Vagina (tissue), 2 donors: ENCODE measurements around the gene PADI1. TPM values are rescaled to one million over a fixed set of nuclear protein-coding genes. Genes with fewer than 3 reads are reported as not detected.

Source experiments
- DNase-seq, 2 donors: peaks; one replicate each; pipeline ENCODE4 v3.0.0-alpha.2; 2017; ENCODE audit errors: extremely low spot score in 2 of 2
- H3K27ac ChIP-seq: fragments of 200-600 bp; sonication (generic); one replicate; pipeline ENCODE4 v1.5.1; 2019
- H3K27me3 ChIP-seq: fragments of 200-600 bp; sonication (generic); one replicate; pipeline ENCODE4 v1.5.1; 2019
- H3K36me3 ChIP-seq, 2 donors: fragments of 200-600 bp; sonication (generic); one replicate each; pipeline ENCODE4 v1.5.1; 2017 to 2019
- H3K4me1 ChIP-seq: fragments of 200-600 bp; sonication (generic); one replicate; pipeline ENCODE4 v1.5.1; 2019
- H3K4me3 ChIP-seq, 2 donors: fragments of 200-600 bp; sonication (generic); 1 replicate in 1 of 2; 2 replicates in 1 of 2; pipeline ENCODE4 v1.5.1; 2016 to 2019
- H3K9me3 ChIP-seq: fragments of 200-600 bp; sonication (generic); one replicate; pipeline ENCODE4 v1.5.1; 2019
- CTCF ChIP-seq, 3 experiments: fragments of 450-650 bp in 2 of 3; fragments of 200-600 bp in 1 of 3; sonication (generic) in 1 of 3; IDR thresholded peaks; one replicate each; pipeline ENCODE4 v1.5.1; 2017 to 2019; ENCODE audit warnings: antibody characterized with exemption in 3 of 3, mild to moderate bottlenecking in 2 of 3, moderate library complexity in 2 of 3
- POLR2A ChIP-seq, 2 donors: fragments of 450-650 bp; IDR thresholded peaks; one replicate each; pipeline ENCODE4 v1.6.1; 2017; ENCODE audit warnings: antibody characterized with exemption in 2 of 2, mild to moderate bottlenecking in 2 of 2, moderate library complexity in 2 of 2
- POLR2AphosphoS5 ChIP-seq, 2 donors: sonication (generic); formaldehyde crosslinking; IDR thresholded peaks; one replicate each; pipeline ENCODE4 v1.9.0; 2017; ENCODE audit warnings: antibody characterized with exemption in 2 of 2, mild to moderate bottlenecking in 2 of 2, low read depth in 1 of 2; ENCODE audit not compliant: insufficient read depth in 1 of 2
- intact Hi-C: fragments of 100-400 bp; cut with DNase I; formaldehyde crosslinking; loops from one replicate; pipeline ENCODE4 v1.15.1; 2023
- total RNA-seq: library from RNA; depleted of rRNA; stranded (reverse); fragments of >200 nt; gene quantifications from one replicate; pipeline ENCODE4 v1.2.3, GENCODE V29; 2016

PADI1 gene
- total RNA-seq, 1 donor from 2014 or later: 46.4 TPM

GRCh38 chr1:17212487-17213121 lies 7.7 kb downstream of the PADI1 start:
- Histone ChIP-seq H3K4me1 (peaks cover 14% of the 10 kb centered on the region), H3K9me3 (no peaks in the 10 kb centered on the region), H3K4me3 (no peak overlapping the region), H3K27me3 (no peaks in the 10 kb centered on the region), H3K27ac (no peak overlapping the region), H3K36me3 (no peaks in the 10 kb centered on the region)
- TF ChIP-seq POLR2AphosphoS5 (IDR thresholded peaks at IDR 0.05; ENCODE audit: insufficient read depth in 1 of 2, low read depth in 1 of 2): no peak
- TF ChIP-seq POLR2A (IDR thresholded peaks at IDR 0.05): no peak
- TF ChIP-seq CTCF (IDR thresholded peaks at IDR 0.05): no peak
- intact Hi-C loops: no loop called here
- DNase-seq: no peak

GRCh38 chr1:17213148-17213781 lies 8.3 kb downstream of the PADI1 start:
- Histone ChIP-seq H3K4me3 (no peak overlapping the region), H3K4me1 (peaks cover 14% of the 10 kb centered on the region), H3K9me3 (no peaks in the 10 kb centered on the region), H3K27ac (no peak overlapping the region), H3K36me3 (no peaks in the 10 kb centered on the region), H3K27me3 (no peaks in the 10 kb centered on the region)
- intact Hi-C loops: no loop called here
- no peak for TF ChIP-seq CTCF (IDR thresholded peaks at IDR 0.05)
- TF ChIP-seq POLR2A (IDR thresholded peaks at IDR 0.05): no peak
- TF ChIP-seq POLR2AphosphoS5 (IDR thresholded peaks at IDR 0.05; ENCODE audit: insufficient read depth in 1 of 2, low read depth in 1 of 2): no peak
- DNase-seq: no peak

GRCh38 chr1:17213782-17214148 lies 8.8 kb downstream of the PADI1 start:
- intact Hi-C loops: no loop called here
- no peak overlapping the region for H3K27ac ChIP-seq

GRCh38 chr1:17214876-17215544 lies 10.1 kb downstream of the PADI1 start:
- no peak for TF ChIP-seq CTCF (IDR thresholded peaks at IDR 0.05)
- TF ChIP-seq POLR2A (IDR thresholded peaks at IDR 0.05): no peak
- TF ChIP-seq POLR2AphosphoS5 (IDR thresholded peaks at IDR 0.05; ENCODE audit: insufficient read depth in 1 of 2, low read depth in 1 of 2): no peak

More at GRCh38 chr1:17213782-17214148, 8.8 kb downstream of the PADI1 start:
- no peak for DNase-seq
- TF ChIP-seq CTCF (IDR thresholded peaks at IDR 0.05) (no peak), POLR2AphosphoS5 (IDR thresholded peaks at IDR 0.05; ENCODE audit: insufficient read depth in 1 of 2, low read depth in 1 of 2) (no peak), POLR2A (IDR thresholded peaks at IDR 0.05) (no peak)
- Histone ChIP-seq H3K36me3 (no peaks in the 10 kb centered on the region), H3K4me3 (no peak overlapping the region), H3K4me1 (peaks cover 14% of the 10 kb centered on the region), H3K27me3 (no peaks in the 10 kb centered on the region), H3K9me3 (no peaks in the 10 kb centered on the region)

GRCh38 chr1:17215545-17215890 lies 10.6 kb downstream of the PADI1 start:
- intact Hi-C loops: no loop called here
- Histone ChIP-seq H3K4me3 (no peak overlapping the region), H3K9me3 (no peaks in the 10 kb centered on the region), H3K27ac (no peak overlapping the region), H3K36me3 (no peaks in the 10 kb centered on the region), H3K4me1 (peaks cover 14% of the 10 kb centered on the region), H3K27me3 (no peaks in the 10 kb centered on the region)
- DNase-seq: no peak
- TF ChIP-seq POLR2AphosphoS5 (IDR thresholded peaks at IDR 0.05; ENCODE audit: insufficient read depth in 1 of 2, low read depth in 1 of 2): no peak
- no peak for TF ChIP-seq CTCF (IDR thresholded peaks at IDR 0.05)
- no peak for TF ChIP-seq POLR2A (IDR thresholded peaks at IDR 0.05)

More at GRCh38 chr1:17214876-17215544, 10.1 kb downstream of the PADI1 start:
- Histone ChIP-seq H3K27ac (no peak overlapping the region), H3K4me3 (no peak overlapping the region), H3K36me3 (no peaks in the 10 kb centered on the region), H3K4me1 (peaks cover 14% of the 10 kb centered on the region), H3K9me3 (no peaks in the 10 kb centered on the region), H3K27me3 (no peaks in the 10 kb centered on the region)
- no peak for DNase-seq
- intact Hi-C loops: no loop called here
